ENCODE measurements around the gene KRTAP10-3. TPM values are rescaled to one million over a fixed set of nuclear protein-coding genes. Genes with fewer than 3 reads are reported as not detected.

KRTAP10-3 gene
- total RNA-seq, 2 experiments from 2014 or later: not detected

- H3K27ac Mint-ChIP-seq: no peak overlapping the region
- no peaks in the 10 kb centered on the region for H3K4me1 Mint-ChIP-seq (ENCODE audit: low read depth)
- no peaks in the 10 kb centered on the region for H3K36me3 Mint-ChIP-seq
- no peak overlapping the region for H3K4me3 Mint-ChIP-seq
- DNase-seq: no peak
- H3K9me3 Mint-ChIP-seq: no peaks in the 10 kb centered on the region
- no peaks in the 10 kb centered on the region for H3K27me3 Mint-ChIP-seq
- ChIA-PET POLR2A (no interaction called here), CTCF (no interaction called here)
- intact Hi-C loops (cut with micrococcal nuclease): no loop called here
Observed at GRCh38 chr21:44526096-44526997, 32.2 kb downstream of the KRTAP10-3 start.

DNA sequence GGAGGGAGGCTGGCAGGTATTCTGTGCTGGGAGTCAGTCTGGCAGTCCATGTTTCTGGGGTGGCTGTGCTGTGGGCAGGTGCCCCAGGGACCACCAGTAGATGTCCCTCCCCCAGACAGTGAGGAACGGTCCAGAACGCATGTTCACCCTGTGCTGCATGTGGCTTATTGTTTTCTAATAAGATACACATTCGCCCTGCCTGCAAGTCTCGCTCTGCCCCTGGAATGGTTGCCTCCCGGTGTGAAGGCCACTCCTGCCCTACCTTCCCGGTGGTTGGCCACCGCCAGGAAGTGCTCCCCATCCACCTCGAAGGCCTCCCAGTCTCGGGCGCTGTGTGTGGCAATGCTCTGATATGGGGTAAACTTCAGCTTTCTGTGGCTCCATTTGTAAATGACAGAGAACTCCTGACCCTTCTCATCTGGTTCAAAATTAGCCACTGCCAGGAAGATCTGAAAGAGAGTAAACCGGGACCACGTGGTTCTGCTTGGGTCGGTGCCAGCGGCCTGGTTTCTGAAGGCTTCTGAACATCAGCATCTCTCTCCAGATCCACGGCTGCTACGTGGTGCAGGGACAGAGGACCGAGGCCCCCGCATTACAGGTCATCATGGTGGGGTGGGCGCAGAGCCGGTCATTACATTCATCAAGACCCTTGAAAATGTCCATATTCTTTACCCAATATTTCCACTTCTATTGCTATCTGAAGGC is 33.1 kb downstream of the KRTAP10-3 start:
- Mint-ChIP-seq H3K27me3 (no peaks in the 10 kb centered on the region), H3K9me3 (no peaks in the 10 kb centered on the region), H3K27ac (no peak overlapping the region), H3K4me1 (ENCODE audit: low read depth) (no peaks in the 10 kb centered on the region), H3K4me3 (no peak overlapping the region), H3K36me3 (no peaks in the 10 kb centered on the region)
- peak; percentile 2 for DNase-seq
- CTCF ChIA-PET: no interaction called here
- POLR2A ChIA-PET: no interaction called here
- intact Hi-C loops (cut with micrococcal nuclease): no loop called here

- H3K4me1 Mint-ChIP-seq (ENCODE audit: low read depth): no peaks in the 10 kb centered on the region
- H3K27me3 Mint-ChIP-seq: no peaks in the 10 kb centered on the region
- peak; percentile 10 for DNase-seq
- CTCF ChIA-PET: interaction anchor here (0.7 kb wide), 1 partner anchor 257 kb away, joined by 4 read pairs; no protein-coding TSS in a partner anchor
- H3K9me3 Mint-ChIP-seq: no peaks in the 10 kb centered on the region
- POLR2A ChIA-PET: no interaction called here
- H3K36me3 Mint-ChIP-seq: no peaks in the 10 kb centered on the region
- H3K4me3 Mint-ChIP-seq: no peak overlapping the region
- intact Hi-C loops (cut with micrococcal nuclease): no loop called here
- no peak overlapping the region for H3K27ac Mint-ChIP-seq
Observed at GRCh38 chr21:44524414-44525371, 33.9 kb downstream of the KRTAP10-3 start.

DNA sequence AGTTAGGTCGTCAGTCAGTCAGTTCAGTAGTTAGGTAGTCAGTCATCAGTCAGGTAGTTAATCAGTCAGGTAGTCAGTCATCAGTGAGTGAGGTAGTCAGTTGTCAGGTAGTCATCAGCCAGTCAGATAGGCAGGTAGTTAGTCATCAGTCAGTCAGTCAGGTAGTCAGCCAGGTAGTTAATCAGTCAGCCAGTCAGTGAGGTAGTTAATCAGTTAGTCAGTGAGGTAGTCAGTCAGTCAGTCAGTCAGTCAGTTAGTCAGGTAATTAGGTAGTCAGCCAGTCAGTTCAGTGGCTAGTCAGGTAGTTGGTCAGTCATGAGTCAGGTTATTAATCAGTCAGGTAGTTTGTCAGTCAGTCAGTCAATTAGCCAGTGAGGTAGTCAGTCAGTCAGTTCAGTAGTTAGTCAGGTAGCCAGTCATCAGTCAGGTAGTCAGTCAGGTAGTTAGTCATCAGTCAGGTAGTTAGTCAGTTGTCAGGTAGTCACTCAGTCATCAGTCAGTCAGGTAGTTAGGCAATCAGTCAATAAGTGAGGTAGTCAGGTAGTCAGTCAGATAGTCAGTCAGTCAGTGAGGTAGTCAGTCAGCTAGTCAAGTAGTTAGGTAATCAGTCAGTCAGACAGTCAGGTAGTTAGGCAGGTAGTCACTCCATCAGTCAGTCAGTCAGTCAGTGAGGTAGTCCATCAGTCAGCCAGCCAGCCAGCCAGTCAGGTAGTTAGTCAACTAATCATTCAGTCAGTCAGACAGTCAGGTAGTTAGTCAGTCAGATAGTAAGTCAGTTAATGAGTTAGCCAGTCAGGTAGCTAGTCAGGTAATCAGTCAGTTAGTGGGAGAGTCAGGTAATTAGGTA is 34.8 kb downstream of the KRTAP10-3 start:
- Mint-ChIP-seq H3K4me1 (ENCODE audit: low read depth) (no peaks in the 10 kb centered on the region), H3K27me3 (no peaks in the 10 kb centered on the region), H3K36me3 (no peaks in the 10 kb centered on the region), H3K9me3 (no peaks in the 10 kb centered on the region), H3K27ac (no peak overlapping the region), H3K4me3 (no peak overlapping the region)
- ChIA-PET POLR2A (no interaction called here), CTCF (interaction anchor here (0.7 kb wide), 1 partner anchor 258 kb away, joined by 4 read pairs; no protein-coding TSS in a partner anchor)
- no peak for DNase-seq
- intact Hi-C loops (cut with micrococcal nuclease): no loop called here

GRCh38 chr21:44522753-44523204 is 35.8 kb downstream of the KRTAP10-3 start:
- Mint-ChIP-seq H3K4me3 (no peak overlapping the region), H3K27ac (no peak overlapping the region), H3K4me1 (ENCODE audit: low read depth) (no peaks in the 10 kb centered on the region), H3K9me3 (no peaks in the 10 kb centered on the region), H3K27me3 (no peaks in the 10 kb centered on the region), H3K36me3 (no peaks in the 10 kb centered on the region)
- intact Hi-C loops (cut with micrococcal nuclease): no loop called here
- ChIA-PET CTCF (no interaction called here), POLR2A (no interaction called here)
- peak; percentile 4 for DNase-seq

- H3K4me3 Mint-ChIP-seq: no peak overlapping the region
- H3K27ac Mint-ChIP-seq: no peak overlapping the region
- no peak for DNase-seq
- ChIA-PET CTCF (no interaction called here), POLR2A (no interaction called here)
- intact Hi-C loops (cut with micrococcal nuclease): no loop called here
- no peaks in the 10 kb centered on the region for H3K27me3 Mint-ChIP-seq
- H3K36me3 Mint-ChIP-seq: no peaks in the 10 kb centered on the region
- no peaks in the 10 kb centered on the region for H3K4me1 Mint-ChIP-seq (ENCODE audit: low read depth)
- no peaks in the 10 kb centered on the region for H3K9me3 Mint-ChIP-seq
Observed at GRCh38 chr21:44521928-44522752, 36.5 kb downstream of the KRTAP10-3 start.

GRCh38 chr21:44521301-44521927 is 37.2 kb downstream of the KRTAP10-3 start:
- no peak overlapping the region for H3K27ac Mint-ChIP-seq
- H3K4me3 Mint-ChIP-seq: no peak overlapping the region
- no peaks in the 10 kb centered on the region for H3K9me3 Mint-ChIP-seq
- ChIA-PET CTCF (no interaction called here), POLR2A (no interaction called here)
- H3K4me1 Mint-ChIP-seq (ENCODE audit: low read depth): no peaks in the 10 kb centered on the region
- no peaks in the 10 kb centered on the region for H3K27me3 Mint-ChIP-seq
- no peak for DNase-seq
- no peaks in the 10 kb centered on the region for H3K36me3 Mint-ChIP-seq
- intact Hi-C loops (cut with micrococcal nuclease): no loop called here

DNA sequence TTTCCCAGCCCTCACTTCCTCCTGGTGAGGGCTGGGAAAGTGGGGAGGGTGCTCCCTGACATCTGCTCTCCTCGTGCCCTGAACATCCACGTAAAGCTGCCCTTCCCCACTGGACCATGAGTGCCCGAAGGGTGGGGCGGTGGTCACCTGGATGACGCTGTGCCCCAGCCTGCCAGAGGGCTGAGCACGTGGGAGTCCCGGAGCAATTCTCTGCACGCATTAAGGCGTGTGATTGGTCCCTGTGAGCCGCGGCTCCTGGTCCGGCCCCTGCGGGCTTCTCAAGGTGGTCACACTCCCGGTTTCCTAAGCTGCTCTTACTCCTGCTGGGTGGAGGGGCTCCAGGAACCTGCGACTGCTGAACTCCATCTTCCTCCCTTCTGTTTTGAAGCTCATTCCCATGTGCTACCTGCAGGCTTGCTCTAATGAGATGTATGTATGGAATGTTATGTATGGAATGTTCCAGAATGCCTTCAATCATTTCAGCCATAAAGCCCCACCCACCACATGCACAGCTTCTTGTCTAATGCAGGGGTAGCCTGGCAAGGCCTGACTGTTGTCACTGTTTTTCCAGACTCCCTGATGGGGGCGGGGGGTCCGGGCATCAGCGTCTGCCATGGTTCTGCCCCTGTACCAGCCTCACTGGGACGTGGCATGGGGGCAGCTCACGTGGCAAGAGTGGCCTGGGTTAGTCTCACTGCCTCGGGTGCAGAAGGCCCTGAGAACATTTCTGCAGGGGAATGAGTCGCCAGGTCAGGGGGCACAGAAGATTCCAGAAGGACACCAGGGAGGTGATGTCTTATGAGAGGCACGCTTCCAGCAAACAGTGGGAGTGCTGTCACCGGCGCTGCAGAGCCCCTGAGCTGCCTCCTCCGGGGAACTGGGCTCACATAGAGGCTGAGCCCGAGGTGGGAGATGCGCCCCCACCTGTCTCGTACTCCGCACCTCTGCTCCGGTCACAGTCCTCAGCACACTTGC is 38.0 kb downstream of the KRTAP10-3 start:
- H3K27me3 Mint-ChIP-seq: no peaks in the 10 kb centered on the region
- H3K4me3 Mint-ChIP-seq: no peak overlapping the region
- ChIA-PET POLR2A (no interaction called here), CTCF (interaction anchor here (1.2 kb wide), 1 partner anchor 10 kb away, joined by 5 read pairs; no protein-coding TSS in a partner anchor)
- intact Hi-C loops (cut with micrococcal nuclease): no loop called here
- H3K4me1 Mint-ChIP-seq (ENCODE audit: low read depth): no peaks in the 10 kb centered on the region
- no peaks in the 10 kb centered on the region for H3K36me3 Mint-ChIP-seq
- no peaks in the 10 kb centered on the region for H3K9me3 Mint-ChIP-seq
- no peak for DNase-seq
- no peak overlapping the region for H3K27ac Mint-ChIP-seq

- POLR2A ChIA-PET: no interaction called here
Observed at GRCh38 chr21:44519346-44520325, 39.0 kb downstream of the KRTAP10-3 start.

More at GRCh38 chr21:44519346-44520325, 39.0 kb downstream of the KRTAP10-3 start:
- H3K36me3 Mint-ChIP-seq: no peaks in the 10 kb centered on the region
- no peaks in the 10 kb centered on the region for H3K27me3 Mint-ChIP-seq
- intact Hi-C loops (cut with micrococcal nuclease): no loop called here
- no peak overlapping the region for H3K4me3 Mint-ChIP-seq
- no peaks in the 10 kb centered on the region for H3K9me3 Mint-ChIP-seq
- CTCF ChIA-PET: interaction anchor here (1.2 kb wide), 1 partner anchor 9 kb away, joined by 5 read pairs; no protein-coding TSS in a partner anchor
- H3K4me1 Mint-ChIP-seq (ENCODE audit: low read depth): no peaks in the 10 kb centered on the region
- no peak overlapping the region for H3K27ac Mint-ChIP-seq
- no peak for DNase-seq
